ENCODE data around the gene ERGIC1. TPM values are rescaled to one million over a fixed set of nuclear protein-coding genes. Genes with fewer than 3 reads are reported as not detected.

ERGIC1 gene
- total RNA-seq, 1 donor from 2014 or later = 177 TPM

DNA sequence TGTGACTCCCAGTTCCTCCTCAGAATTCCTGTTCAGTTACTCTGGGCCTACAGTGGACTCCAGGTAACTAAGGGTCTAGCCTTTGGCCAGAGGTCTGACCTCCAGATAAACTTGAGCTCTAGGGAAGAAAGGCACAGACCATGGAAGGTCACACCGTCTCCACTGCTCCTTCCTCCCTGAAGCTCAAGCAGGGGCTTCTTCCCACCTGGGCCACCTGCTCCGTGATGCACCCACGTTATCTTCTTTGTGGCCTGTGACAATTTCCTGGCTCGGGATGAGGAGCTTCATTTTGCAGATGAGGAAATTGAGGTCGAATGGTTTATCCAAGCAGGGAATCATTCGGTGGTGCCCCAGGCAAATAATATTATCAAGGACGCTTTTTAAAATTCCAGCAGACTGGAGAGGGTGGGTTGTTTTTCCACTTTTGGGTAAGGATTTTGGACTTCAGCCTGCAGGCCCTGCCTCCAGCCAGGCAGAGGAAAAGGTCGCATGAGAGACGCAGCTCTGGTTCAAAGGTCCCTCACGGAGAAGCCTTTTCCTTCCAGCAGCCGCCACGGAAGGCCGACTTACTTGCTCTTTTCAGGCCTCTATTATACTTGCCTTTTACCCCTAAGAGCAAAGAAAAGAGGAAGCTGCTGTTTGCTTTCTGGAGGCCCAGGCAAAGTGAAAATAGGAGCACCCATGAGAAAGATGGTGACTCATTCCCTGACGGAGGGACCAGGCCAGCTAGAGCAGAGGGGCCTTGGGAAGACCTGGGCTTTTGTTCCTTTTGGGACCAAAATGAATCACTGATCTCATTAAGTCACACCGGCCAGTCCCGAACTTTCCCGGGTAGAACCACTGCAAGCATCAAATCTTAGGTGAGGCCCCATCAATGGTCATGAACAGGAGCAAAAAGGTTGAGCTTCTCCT, 40.2 kb upstream of the ERGIC1 start:
- no peak overlapping the region for H3K4me3 ChIP-seq
- DNase-seq (peak; percentile 51), ATAC-seq (no peak)
- no peaks in the 10 kb centered on the region for H3K27me3 ChIP-seq (ENCODE audit: low read depth)
- H3K4me1 ChIP-seq = peaks cover 77% of the 10 kb centered on the region
- peak overlapping the region; percentile 70 for H3K27ac ChIP-seq
- intact Hi-C loops (cut with DNase I) = no loop called here
- H3K36me3 ChIP-seq = no peaks in the 10 kb centered on the region
- no peaks in the 10 kb centered on the region for H3K9me3 ChIP-seq
- TF ChIP-seq, protein P1, sequence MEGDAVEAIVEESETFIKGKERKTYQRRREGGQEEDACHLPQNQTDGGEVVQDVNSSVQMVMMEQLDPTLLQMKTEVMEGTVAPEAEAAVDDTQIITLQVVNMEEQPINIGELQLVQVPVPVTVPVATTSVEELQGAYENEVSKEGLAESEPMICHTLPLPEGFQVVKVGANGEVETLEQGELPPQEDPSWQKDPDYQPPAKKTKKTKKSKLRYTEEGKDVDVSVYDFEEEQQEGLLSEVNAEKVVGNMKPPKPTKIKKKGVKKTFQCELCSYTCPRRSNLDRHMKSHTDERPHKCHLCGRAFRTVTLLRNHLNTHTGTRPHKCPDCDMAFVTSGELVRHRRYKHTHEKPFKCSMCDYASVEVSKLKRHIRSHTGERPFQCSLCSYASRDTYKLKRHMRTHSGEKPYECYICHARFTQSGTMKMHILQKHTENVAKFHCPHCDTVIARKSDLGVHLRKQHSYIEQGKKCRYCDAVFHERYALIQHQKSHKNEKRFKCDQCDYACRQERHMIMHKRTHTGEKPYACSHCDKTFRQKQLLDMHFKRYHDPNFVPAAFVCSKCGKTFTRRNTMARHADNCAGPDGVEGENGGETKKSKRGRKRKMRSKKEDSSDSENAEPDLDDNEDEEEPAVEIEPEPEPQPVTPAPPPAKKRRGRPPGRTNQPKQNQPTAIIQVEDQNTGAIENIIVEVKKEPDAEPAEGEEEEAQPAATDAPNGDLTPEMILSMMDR (IDR thresholded peaks at IDR 0.05) = no peak

DNA sequence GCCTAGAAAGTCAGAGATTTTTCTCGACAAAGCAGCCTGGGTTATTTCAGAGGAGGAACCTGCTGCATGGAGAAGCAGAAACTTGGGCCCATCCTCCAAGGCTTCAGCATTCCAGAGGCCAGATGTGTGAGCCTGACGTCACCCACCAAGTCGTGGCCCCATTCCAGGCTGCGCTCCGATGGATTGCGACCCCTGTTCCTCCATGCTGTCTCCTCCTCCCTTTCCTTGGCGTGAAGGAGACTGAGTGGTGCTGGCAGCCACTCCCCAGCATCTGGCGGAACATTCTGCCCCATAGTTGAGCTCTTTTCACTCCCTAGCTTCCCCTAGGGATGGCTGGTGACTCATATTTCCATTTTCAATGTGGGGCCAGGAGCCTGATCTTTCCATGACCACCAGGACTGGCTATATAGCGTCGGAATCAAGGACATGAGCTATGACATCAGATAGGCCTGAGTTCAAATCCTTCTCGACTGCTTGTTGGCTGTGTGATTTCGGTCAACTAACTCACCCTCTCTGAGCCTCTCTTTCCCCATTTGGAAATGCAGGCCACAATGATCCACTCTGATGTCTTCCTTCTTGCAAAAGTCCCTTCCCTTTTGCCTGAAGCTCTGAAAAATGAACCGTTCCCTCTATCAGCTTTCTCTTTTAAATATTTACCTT, 38.6 kb upstream of the ERGIC1 start:
- Histone ChIP-seq H3K4me1 (peaks cover 77% of the 10 kb centered on the region), H3K4me3 (no peak overlapping the region), H3K27me3 (ENCODE audit: low read depth) (no peaks in the 10 kb centered on the region), H3K27ac (peak overlapping the region; percentile 70), H3K9me3 (no peaks in the 10 kb centered on the region), H3K36me3 (no peaks in the 10 kb centered on the region)
- intact Hi-C loops (cut with DNase I) = no loop called here
- TF ChIP-seq, protein P1 (IDR thresholded peaks at IDR 0.05) = no peak
- ATAC-seq (peak; percentile 46 to 74), DNase-seq (peak; percentile 75)

DNA sequence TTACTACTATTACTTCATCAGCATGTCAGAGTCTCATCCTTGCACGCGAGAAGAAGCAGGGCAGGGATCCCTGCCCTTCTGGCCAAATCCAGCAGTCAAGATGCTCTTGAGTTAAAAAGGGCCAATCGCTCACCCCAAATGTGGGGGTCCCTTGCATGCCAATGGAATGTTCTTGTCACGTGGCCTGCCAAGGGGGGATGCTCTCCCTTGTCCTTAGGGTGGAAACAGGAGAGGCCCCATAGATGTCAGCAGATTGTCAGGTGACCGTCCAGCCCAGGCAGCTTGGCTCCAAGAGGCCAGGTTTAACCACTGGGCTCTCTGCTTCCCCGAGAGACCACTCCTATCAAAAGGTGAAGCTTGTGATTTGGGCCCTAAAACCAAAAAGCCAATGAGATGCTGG, 37.7 kb upstream of the ERGIC1 start:
- peaks cover 77% of the 10 kb centered on the region for H3K4me1 ChIP-seq
- peak overlapping the region; percentile 70 for H3K27ac ChIP-seq
- H3K36me3 ChIP-seq = no peaks in the 10 kb centered on the region
- TF ChIP-seq, protein P1 (IDR thresholded peaks at IDR 0.05) = no peak
- peak; percentile 23 for DNase-seq
- no peak overlapping the region for H3K4me3 ChIP-seq
- H3K9me3 ChIP-seq = no peaks in the 10 kb centered on the region
- H3K27me3 ChIP-seq (ENCODE audit: low read depth) = no peaks in the 10 kb centered on the region
- ATAC-seq = no peak
- intact Hi-C loops (cut with DNase I) = no loop called here

DNA sequence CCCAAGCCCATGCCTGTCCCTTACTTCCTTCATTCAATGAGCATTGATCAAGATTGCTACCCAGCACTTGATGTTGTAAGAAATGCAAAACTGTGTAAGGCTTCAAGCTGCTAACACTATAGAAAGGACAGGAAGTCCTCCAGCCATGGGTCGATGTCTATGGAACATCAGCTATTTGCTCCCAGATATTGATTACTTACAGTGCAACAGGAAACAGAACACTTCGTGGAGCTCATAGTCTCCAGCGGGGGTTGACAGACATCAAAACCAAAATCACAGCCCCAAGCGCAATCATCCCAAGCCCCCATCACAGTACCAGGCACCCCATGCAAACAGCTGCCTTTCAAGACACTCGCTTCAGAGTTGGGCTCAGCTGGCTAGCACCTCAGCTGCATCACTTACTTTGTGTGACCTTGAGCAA, 36.3 kb upstream of the ERGIC1 start:
- DNase-seq (no peak), ATAC-seq (no peak)
- no peaks in the 10 kb centered on the region for H3K36me3 ChIP-seq
- H3K4me3 ChIP-seq = no peak overlapping the region
- H3K27ac ChIP-seq = peak overlapping the region; percentile 84
- H3K27me3 ChIP-seq (ENCODE audit: low read depth) = no peaks in the 10 kb centered on the region
- no peaks in the 10 kb centered on the region for H3K9me3 ChIP-seq
- intact Hi-C loops (cut with DNase I) = no loop called here
- TF ChIP-seq, protein P1 (IDR thresholded peaks at IDR 0.05) = no peak
- H3K4me1 ChIP-seq = peaks cover 80% of the 10 kb centered on the region

DNA sequence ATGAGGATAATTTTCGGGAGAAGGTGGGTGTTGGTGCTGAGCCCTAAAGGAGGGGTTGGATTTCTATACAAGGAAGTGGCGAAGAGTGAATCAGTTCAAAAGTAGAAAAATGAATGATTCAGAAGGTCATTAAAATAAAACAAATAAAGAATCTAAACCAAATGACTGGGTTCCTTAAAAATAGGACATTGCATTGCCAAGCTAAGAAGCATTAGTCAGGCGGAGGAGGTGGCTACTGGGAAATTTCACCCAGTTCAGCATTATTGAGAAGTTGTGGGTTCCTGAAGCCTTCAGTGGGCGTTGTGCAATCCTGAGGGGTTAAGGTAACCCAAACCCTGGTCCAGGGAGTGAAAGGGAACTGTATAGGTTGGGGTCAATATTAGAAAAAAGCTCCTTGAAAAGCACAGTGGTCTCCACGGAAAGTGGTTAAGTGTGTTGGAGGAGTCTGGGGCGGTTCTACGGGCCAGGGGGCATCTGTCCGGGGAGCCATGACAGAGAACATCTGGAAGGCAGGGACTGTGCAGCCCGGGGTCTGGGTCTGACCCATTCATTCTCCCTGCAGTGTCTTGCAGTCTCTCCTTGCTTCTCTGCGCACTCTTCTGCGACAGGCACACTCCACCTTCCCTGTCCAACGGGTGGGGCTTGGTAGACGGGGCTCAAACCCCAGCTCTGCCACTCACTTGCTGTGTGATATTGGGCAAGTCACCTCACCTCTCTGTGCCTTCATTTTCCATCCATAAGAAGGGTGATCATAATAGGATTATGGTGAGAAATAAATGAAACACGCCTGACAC, 35.4 kb upstream of the ERGIC1 start:
- H3K4me1 ChIP-seq = peaks cover 71% of the 10 kb centered on the region
- intact Hi-C loops (cut with DNase I) = no loop called here
- DNase-seq = no peak

More for the DNA sequence above, 35.4 kb upstream of the ERGIC1 start:
- no peak overlapping the region for H3K4me3 ChIP-seq
- H3K27ac ChIP-seq = peak overlapping the region; percentile 84
- no peaks in the 10 kb centered on the region for H3K36me3 ChIP-seq
- no peaks in the 10 kb centered on the region for H3K9me3 ChIP-seq
- TF ChIP-seq, protein P1 (IDR thresholded peaks at IDR 0.05) = no peak
- H3K27me3 ChIP-seq (ENCODE audit: low read depth) = no peaks in the 10 kb centered on the region
- ATAC-seq = peak; percentile 41 to 53
